ENCODE data around the gene TMC7. TPM values are rescaled to one million over a fixed set of nuclear protein-coding genes. Genes with fewer than 3 reads are reported as not detected.
A peak's percentile ranks its signal among the peaks of the same experiment; 100 is the strongest.

TMC7 gene
- polyA plus RNA-seq: 1 to 10 TPM; 1.4 to 7.5 (median 2.1) TPM
- long read RNA-seq, donor 1: 0 reads
- long read RNA-seq, donor 2: 0 reads
- long read RNA-seq, donor 3: 0 reads
- long read RNA-seq, donor 4: 0 reads
- long read RNA-seq, donor 5: 0 reads
- long read RNA-seq, donor 6: 0 reads
- long read RNA-seq, donor 7: 0 reads
- long read RNA-seq, donor 8: 0 reads
- long read RNA-seq, donor 9: 0 reads
- long read RNA-seq, donor 10: 0 reads

DNA sequence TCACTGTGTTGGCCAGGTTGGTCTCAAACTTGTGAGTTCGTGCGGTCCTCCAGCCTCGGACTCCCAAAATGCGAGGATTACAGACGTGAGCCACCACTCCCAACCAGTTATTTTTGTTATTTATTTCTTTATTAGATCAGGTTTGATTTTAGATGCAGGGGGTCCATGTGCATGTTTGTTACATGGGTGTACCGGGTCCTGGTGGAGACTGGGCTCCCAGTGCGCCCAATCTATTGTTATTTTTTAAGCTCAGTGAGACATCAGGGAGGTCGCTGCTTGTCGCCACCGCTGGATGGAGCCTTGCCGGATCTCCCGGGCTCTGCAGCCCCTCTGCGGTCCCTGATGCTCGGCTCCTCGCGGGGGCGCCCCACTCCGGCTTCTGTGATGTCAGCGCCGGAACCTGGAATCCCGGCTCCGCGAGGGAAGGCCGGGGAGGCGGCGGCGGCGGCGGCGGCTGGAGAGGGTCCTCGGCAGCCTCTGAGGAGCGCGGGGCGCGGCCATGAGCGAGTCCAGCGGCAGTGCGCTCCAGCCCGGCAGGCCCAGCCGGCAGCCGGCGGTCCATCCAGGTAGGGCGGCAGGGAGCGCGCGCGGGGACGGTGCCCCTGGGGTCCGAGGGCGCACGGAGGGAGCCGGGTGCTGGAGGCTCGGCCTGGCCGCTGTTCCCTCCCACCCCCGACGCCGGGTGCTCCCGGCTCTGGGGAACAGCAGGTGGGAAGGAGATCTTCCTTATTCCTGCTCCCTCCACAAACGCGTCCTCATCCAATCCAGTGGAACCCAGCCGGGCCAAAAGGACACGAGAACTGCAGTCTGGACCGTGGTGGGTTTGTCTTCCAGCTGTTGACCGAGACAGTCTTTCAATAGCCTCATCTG lies at the start of gene TMC7:
Gene TMC7, plus strand, starts transcription at position 370 of the 870 bp plus-strand sequence. Its CDS starts 130 bp downstream, at position 500.
- Histone ChIP-seq H3K4me3 (ENCODE audit: low read depth in 1 of 3, low read length in 3 of 3) (peak within 1 kb of the TSS; percentile 38 to 64 (median 61)), H3K36me3 (ENCODE audit: control insufficient read depth in 3 of 3, insufficient read depth in 2 of 3, low read depth in 1 of 3, low read length in 3 of 3) (no peaks in the 10 kb centered on the region), H3K9me3 (ENCODE audit: control insufficient read depth in 2 of 2, insufficient read depth in 1 of 2, low read depth in 1 of 2, low read length in 1 of 2) (no peaks in the 10 kb centered on the region), H3K27ac (ENCODE audit: low read depth in 1 of 3, low read length in 2 of 3) (peak within 1 kb of the TSS; percentile 56 to 81 (median 62)), H3K27me3 (ENCODE audit: control insufficient read depth in 3 of 3, insufficient read depth in 3 of 3, low read length in 3 of 3) (no peaks in the 10 kb centered on the region), H3K4me1 (ENCODE audit: control insufficient read depth in 3 of 3, insufficient read depth in 2 of 3, low read depth in 1 of 3, low read length in 2 of 3) (no peaks in the 10 kb centered on the region)
- 5 to 8% (median 7%) methylated on average over 59 to 64 of the region's 64 CpGs for WGBS, 3 donors
- FAIRE-seq (no peak), DNase-seq (peak; percentile 89 to 97)

DNA sequence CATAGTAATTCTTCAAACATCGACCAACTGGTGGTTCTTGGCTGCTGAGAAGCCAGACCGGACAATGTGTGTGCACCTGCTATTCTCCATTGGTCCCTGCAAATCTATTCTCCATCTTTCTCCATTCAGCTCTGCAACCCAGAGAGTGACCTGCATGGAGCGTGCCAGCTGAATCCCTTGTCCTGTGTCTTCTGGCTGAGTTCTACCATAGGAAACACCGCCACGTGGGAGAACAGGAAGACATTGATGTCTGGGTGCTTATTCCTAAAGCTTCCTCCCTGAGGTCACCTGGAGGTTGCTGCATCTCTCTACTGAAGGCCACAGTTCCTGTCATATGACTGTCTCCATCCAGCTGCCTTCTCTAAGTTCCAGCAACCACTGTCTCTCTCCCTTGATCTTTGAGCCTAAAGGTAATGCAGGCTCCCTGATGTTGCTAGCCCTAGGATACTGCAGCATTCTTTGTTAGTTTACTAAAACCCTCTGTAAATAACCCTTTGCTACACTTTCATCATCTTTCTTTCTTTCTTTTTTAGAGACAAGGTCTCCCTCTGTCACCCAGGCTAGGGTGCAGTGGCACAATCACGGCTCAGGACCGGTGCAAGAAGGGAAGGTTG lies 46.9 kb upstream of the TMC7 start:
- Histone ChIP-seq H3K4me3 (ENCODE audit: low read depth in 1 of 3, low read length in 3 of 3) (no peak overlapping the region), H3K27me3 (ENCODE audit: control insufficient read depth in 3 of 3, insufficient read depth in 3 of 3, low read length in 3 of 3) (no peaks in the 10 kb centered on the region), H3K36me3 (ENCODE audit: control insufficient read depth in 3 of 3, insufficient read depth in 2 of 3, low read depth in 1 of 3, low read length in 3 of 3) (no peaks in the 10 kb centered on the region), H3K9me3 (ENCODE audit: control insufficient read depth in 2 of 2, insufficient read depth in 1 of 2, low read depth in 1 of 2, low read length in 1 of 2) (no peaks in the 10 kb centered on the region), H3K27ac (ENCODE audit: low read depth in 1 of 3, low read length in 2 of 3) (peak overlapping the region in 1 of 3 donors; percentile 32), H3K4me1 (ENCODE audit: control insufficient read depth in 3 of 3, insufficient read depth in 2 of 3, low read depth in 1 of 3, low read length in 2 of 3) (peaks cover 0 to 7% (median 0%) of the 10 kb centered on the region in 3 donors)
- FAIRE-seq (no peak), DNase-seq (peak; percentile 20 to 31)
- WGBS, 3 donors: 66 to 79% (median 73%) methylated on average over 7 of the region's 7 CpGs

DNA sequence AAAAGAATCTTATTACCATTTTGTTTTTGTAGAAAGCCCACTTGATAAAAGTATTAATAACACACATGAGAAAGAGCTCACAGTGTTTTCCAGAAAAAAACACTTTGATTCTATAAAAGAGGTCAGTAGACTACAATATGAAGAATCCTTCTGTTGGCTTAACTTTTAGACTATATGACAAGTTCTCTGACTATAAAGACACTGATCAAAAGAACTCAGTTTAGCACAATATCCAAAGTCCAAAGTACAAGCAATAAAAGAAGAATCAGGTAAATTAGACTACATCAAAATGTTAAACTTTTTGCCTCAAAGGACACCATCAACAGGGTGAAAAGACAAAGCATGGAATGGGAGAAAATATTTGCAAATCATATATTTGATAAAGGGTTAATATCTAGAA lies 46.3 kb upstream of the TMC7 start:
- Histone ChIP-seq H3K4me1 (ENCODE audit: control insufficient read depth in 3 of 3, insufficient read depth in 2 of 3, low read depth in 1 of 3, low read length in 2 of 3) (peaks cover 0 to 7% (median 0%) of the 10 kb centered on the region in 3 donors), H3K27ac (ENCODE audit: low read depth in 1 of 3, low read length in 2 of 3) (no peak overlapping the region), H3K4me3 (ENCODE audit: low read depth in 1 of 3, low read length in 3 of 3) (no peak overlapping the region), H3K27me3 (ENCODE audit: control insufficient read depth in 3 of 3, insufficient read depth in 3 of 3, low read length in 3 of 3) (no peaks in the 10 kb centered on the region), H3K9me3 (ENCODE audit: control insufficient read depth in 2 of 2, insufficient read depth in 1 of 2, low read depth in 1 of 2, low read length in 1 of 2) (no peaks in the 10 kb centered on the region), H3K36me3 (ENCODE audit: control insufficient read depth in 3 of 3, insufficient read depth in 2 of 3, low read depth in 1 of 3, low read length in 3 of 3) (no peaks in the 10 kb centered on the region)
- FAIRE-seq: no peak
- DNase-seq: peak in 1 of 2 donors; percentile 48

DNA sequence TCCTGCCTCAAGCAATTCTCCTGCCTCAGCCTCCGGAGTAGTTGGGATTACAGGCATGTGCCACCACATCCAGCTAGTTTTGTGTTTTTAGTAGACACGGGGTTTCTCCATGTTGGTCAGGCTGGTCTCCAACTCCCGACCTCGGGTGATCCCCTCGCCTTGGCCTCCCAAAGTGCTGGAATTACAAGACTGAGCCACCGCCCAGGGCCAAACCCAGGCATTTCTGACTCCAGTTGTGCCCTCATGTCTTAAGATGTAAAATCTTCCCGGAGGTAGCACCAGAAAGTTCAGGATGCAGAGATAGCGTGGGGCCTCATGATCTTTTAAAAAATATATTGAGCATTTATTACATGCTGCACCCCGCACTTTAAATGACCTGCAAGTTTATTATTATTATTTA lies 44.7 kb upstream of the TMC7 start:
- no peaks in the 10 kb centered on the region for H3K9me3 ChIP-seq (ENCODE audit: control insufficient read depth in 2 of 2, insufficient read depth in 1 of 2, low read depth in 1 of 2, low read length in 1 of 2)
- H3K36me3 ChIP-seq (ENCODE audit: control insufficient read depth in 3 of 3, insufficient read depth in 2 of 3, low read depth in 1 of 3, low read length in 3 of 3): no peaks in the 10 kb centered on the region
- H3K4me3 ChIP-seq (ENCODE audit: low read depth in 1 of 3, low read length in 3 of 3): no peak overlapping the region
- no peaks in the 10 kb centered on the region for H3K27me3 ChIP-seq (ENCODE audit: control insufficient read depth in 3 of 3, insufficient read depth in 3 of 3, low read length in 3 of 3)
- H3K27ac ChIP-seq (ENCODE audit: low read depth in 1 of 3, low read length in 2 of 3): no peak overlapping the region
- FAIRE-seq: no peak
- WGBS, 3 donors: 94 to 96% (median 94%) methylated on average over 9 of the region's 9 CpGs
- peaks cover 0 to 7% (median 0%) of the 10 kb centered on the region in 3 donors for H3K4me1 ChIP-seq (ENCODE audit: control insufficient read depth in 3 of 3, insufficient read depth in 2 of 3, low read depth in 1 of 3, low read length in 2 of 3)
- no peak for DNase-seq

DNA sequence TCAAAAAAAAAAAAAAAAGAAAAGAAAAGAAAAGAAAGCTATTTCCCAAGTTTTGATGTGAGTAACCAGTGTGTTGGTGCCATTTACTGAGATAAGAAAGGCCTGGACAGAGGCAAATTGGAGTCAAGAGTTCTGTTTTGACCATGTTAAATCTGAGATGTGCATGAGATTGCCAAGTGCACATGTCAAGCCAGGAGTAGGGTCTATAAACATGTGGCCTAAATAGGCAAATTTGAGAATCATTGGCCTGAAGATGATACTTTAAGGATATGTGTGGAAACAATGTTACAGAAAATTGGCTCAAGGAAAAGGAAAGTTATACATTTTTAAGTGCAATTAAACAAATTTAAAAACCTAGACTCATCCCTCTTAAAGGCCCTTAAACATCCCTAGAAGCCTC lies 42.3 kb upstream of the TMC7 start:
- H3K27ac ChIP-seq (ENCODE audit: low read depth in 1 of 3, low read length in 2 of 3): no peak overlapping the region
- DNase-seq: no peak
- FAIRE-seq: no peak
- H3K36me3 ChIP-seq (ENCODE audit: control insufficient read depth in 3 of 3, insufficient read depth in 2 of 3, low read depth in 1 of 3, low read length in 3 of 3): no peaks in the 10 kb centered on the region
- H3K27me3 ChIP-seq (ENCODE audit: control insufficient read depth in 3 of 3, insufficient read depth in 3 of 3, low read length in 3 of 3): no peaks in the 10 kb centered on the region
- peaks cover 0 to 7% (median 0%) of the 10 kb centered on the region in 3 donors for H3K4me1 ChIP-seq (ENCODE audit: control insufficient read depth in 3 of 3, insufficient read depth in 2 of 3, low read depth in 1 of 3, low read length in 2 of 3)
- no peaks in the 10 kb centered on the region for H3K9me3 ChIP-seq (ENCODE audit: control insufficient read depth in 2 of 2, insufficient read depth in 1 of 2, low read depth in 1 of 2, low read length in 1 of 2)
- no peak overlapping the region for H3K4me3 ChIP-seq (ENCODE audit: low read depth in 1 of 3, low read length in 3 of 3)

DNA sequence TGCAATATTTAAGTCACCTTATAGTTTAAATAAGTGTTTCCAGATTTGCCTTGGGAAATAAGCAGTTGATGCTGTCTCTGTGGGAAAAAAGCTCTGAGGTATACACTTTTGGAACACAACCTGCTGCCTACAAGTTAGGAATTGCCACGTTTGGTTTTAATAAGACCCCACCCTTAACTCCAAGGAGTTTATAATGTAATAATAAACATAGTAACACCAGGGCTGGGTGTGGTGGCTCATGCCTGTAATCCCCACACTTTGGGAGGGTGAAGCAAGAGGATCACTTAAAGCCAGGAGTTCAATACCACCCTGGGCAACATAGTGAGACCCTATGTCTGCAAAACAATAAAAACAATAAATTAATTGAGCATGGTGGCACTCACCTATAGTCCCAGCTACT lies 41.7 kb upstream of the TMC7 start:
- FAIRE-seq: no peak
- no peak for DNase-seq
- H3K9me3 ChIP-seq (ENCODE audit: control insufficient read depth in 2 of 2, insufficient read depth in 1 of 2, low read depth in 1 of 2, low read length in 1 of 2): no peaks in the 10 kb centered on the region
- no peaks in the 10 kb centered on the region for H3K36me3 ChIP-seq (ENCODE audit: control insufficient read depth in 3 of 3, insufficient read depth in 2 of 3, low read depth in 1 of 3, low read length in 3 of 3)
- H3K27ac ChIP-seq (ENCODE audit: low read depth in 1 of 3, low read length in 2 of 3): no peak overlapping the region
- H3K4me3 ChIP-seq (ENCODE audit: low read depth in 1 of 3, low read length in 3 of 3): no peak overlapping the region
- 7 to 39% (median 23%) methylated on average over 1 of the region's 1 CpG for WGBS, 3 donors
- no peaks in the 10 kb centered on the region for H3K27me3 ChIP-seq (ENCODE audit: control insufficient read depth in 3 of 3, insufficient read depth in 3 of 3, low read length in 3 of 3)
- H3K4me1 ChIP-seq (ENCODE audit: control insufficient read depth in 3 of 3, insufficient read depth in 2 of 3, low read depth in 1 of 3, low read length in 2 of 3): peaks cover 0 to 2% (median 0%) of the 10 kb centered on the region in 3 donors

DNA sequence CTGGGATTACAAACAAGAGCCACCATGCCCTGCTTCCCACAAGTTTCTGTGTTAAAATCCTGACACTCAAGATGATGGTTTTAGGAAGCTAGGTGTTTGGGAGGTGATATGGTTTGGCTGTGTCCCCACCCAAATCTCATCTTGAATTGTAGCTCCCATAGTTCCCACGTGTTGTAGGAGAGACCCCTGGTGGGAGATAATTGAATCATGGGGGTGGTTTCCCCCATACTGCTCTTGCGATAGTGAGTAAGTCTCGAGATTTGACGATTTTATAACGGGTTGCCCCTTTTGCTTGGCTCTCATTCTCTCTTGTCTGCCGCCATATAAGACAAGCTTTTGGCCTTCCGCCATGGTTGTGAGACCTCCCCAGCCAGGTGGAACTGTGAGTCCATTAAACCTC lies 40.3 kb upstream of the TMC7 start:
- 87 to 91% (median 89%) methylated on average over 7 of the region's 7 CpGs for WGBS, 3 donors
- Histone ChIP-seq H3K4me3 (ENCODE audit: low read depth in 1 of 3, low read length in 3 of 3) (no peak overlapping the region), H3K27ac (ENCODE audit: low read depth in 1 of 3, low read length in 2 of 3) (no peak overlapping the region), H3K36me3 (ENCODE audit: control insufficient read depth in 3 of 3, insufficient read depth in 2 of 3, low read depth in 1 of 3, low read length in 3 of 3) (no peaks in the 10 kb centered on the region), H3K9me3 (ENCODE audit: control insufficient read depth in 2 of 2, insufficient read depth in 1 of 2, low read depth in 1 of 2, low read length in 1 of 2) (no peaks in the 10 kb centered on the region), H3K27me3 (ENCODE audit: control insufficient read depth in 3 of 3, insufficient read depth in 3 of 3, low read length in 3 of 3) (no peaks in the 10 kb centered on the region), H3K4me1 (ENCODE audit: control insufficient read depth in 3 of 3, insufficient read depth in 2 of 3, low read depth in 1 of 3, low read length in 2 of 3) (no peaks in the 10 kb centered on the region)
- no peak for DNase-seq
- FAIRE-seq: no peak

DNA sequence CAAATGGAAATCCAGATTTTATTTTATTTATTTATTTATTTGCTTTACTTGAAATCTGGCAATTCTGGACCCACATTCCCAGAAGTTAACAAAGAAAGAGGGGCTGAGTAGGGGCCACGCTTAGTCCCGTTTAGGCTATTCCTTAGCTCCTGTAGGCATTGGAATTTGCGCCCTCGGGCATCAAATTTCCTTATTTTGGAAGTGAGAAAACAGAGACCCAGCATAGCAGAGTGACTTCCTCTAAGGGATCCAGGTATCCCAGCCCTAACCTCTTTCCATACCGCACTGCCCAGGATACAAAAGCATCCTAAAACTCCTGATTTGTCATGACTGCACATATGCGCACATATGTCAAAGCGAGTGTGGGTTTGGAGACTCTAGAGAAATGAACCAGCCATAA lies 38.5 kb upstream of the TMC7 start:
- no peaks in the 10 kb centered on the region for H3K9me3 ChIP-seq (ENCODE audit: control insufficient read depth in 2 of 2, insufficient read depth in 1 of 2, low read depth in 1 of 2, low read length in 1 of 2)
- no peak for DNase-seq
- peak overlapping the region in 1 of 3 donors; percentile 42 for H3K27ac ChIP-seq (ENCODE audit: low read depth in 1 of 3, low read length in 2 of 3)
- H3K27me3 ChIP-seq (ENCODE audit: control insufficient read depth in 3 of 3, insufficient read depth in 3 of 3, low read length in 3 of 3): no peaks in the 10 kb centered on the region
- H3K36me3 ChIP-seq (ENCODE audit: control insufficient read depth in 3 of 3, insufficient read depth in 2 of 3, low read depth in 1 of 3, low read length in 3 of 3): no peaks in the 10 kb centered on the region
- FAIRE-seq: no peak
- WGBS, 3 donors: 86 to 94% (median 92%) methylated on average over 7 of the region's 7 CpGs
- no peak overlapping the region for H3K4me3 ChIP-seq (ENCODE audit: low read depth in 1 of 3, low read length in 3 of 3)
- H3K4me1 ChIP-seq (ENCODE audit: control insufficient read depth in 3 of 3, insufficient read depth in 2 of 3, low read depth in 1 of 3, low read length in 2 of 3): no peaks in the 10 kb centered on the region

All from small intestine (tissue), 16 donors.